ENCODE measurements around the gene IL1R1. TPM values are rescaled to one million over a fixed set of nuclear protein-coding genes. Genes with fewer than 3 reads are reported as not detected.
A peak's percentile ranks its signal among the peaks of the same experiment; 100 is the strongest.
"Not testable (repeated sequence)": the region's sequence is repeated elsewhere in the genome, so short reads cannot be mapped to it uniquely, and the experiment has no call there.

IL1R1 gene
- total RNA-seq, 1 experiment from 2014 or later = 5.2 TPM

- no peak for TF ChIP-seq CTCF (IDR thresholded peaks at IDR 0.05; ENCODE audit: unreplicated experiment)
- no peaks in the 10 kb centered on the region for H3K9me3 Mint-ChIP-seq (ENCODE audit: unreplicated experiment)
- ChIA-PET POLR2A (interaction anchor here (0.5 to 1.1 kb wide), 3 partner anchors 37 to 422 kb away, joined by 3 read pairs; no protein-coding TSS in a partner anchor), CTCF (interaction anchor here (0.6 to 1.4 kb wide), 4 partner anchors 9 to 139 kb away, joined by 3 to 6 read pairs (median 4); no protein-coding TSS in a partner anchor)
- DNase-seq (ENCODE audit: unreplicated experiment) = no peak
- peaks cover 29% of the 10 kb centered on the region for H3K4me1 Mint-ChIP-seq (ENCODE audit: insufficient read depth, unreplicated experiment)
- intact Hi-C loops (cut with micrococcal nuclease) = no loop called here
- no peak overlapping the region for H3K4me3 Mint-ChIP-seq (ENCODE audit: unreplicated experiment)
- no peaks in the 10 kb centered on the region for H3K27me3 Mint-ChIP-seq (ENCODE audit: insufficient read depth, unreplicated experiment)
- H3K27ac Mint-ChIP-seq (ENCODE audit: low read depth, unreplicated experiment) = peak overlapping the region; percentile 76
- BruUV-seq (replicated peaks) = no TSS peak
- H3K36me3 Mint-ChIP-seq (ENCODE audit: insufficient read depth, unreplicated experiment) = no peaks in the 10 kb centered on the region
Observed at GRCh38 chr2:102101097-102101848, 41.3 kb upstream of the IL1R1 start.

DNA sequence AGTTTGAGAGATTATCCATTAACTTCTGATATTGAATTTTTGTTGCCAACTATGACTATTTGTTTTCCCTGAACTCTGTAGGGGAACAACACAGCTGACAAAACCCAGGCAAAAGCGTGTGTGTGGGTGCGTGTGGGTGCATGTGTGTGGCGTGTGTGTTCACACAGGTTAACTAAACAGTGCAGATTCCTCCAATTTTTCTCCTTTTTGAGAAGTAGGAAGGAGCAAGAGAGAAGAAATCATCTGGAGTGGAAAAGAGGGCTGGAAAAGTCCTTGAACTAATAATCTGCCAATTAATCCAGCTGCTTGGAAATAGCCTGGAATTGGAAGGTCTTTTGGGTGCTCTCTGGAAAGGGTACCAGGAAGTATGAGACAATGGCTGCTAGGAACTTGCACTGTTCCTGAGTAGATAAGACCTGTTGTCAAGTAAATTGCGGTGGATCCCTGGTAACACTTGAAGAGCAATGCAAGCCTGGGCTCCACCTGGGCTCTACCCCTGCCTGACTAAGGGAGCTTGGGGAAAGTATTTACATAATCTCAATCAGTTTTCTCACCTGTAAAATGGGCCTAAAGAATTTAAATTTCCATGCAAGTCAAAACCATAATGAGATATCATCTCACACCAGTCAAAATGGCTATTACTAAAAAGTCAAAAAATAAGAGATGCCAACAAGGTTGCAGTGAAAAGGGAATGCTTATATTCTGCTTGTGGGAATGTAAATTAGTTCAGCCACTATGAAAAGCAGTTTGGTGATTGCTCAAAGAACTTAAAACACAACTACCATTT lies 40.5 kb upstream of the IL1R1 start:
- CTCF ChIA-PET = interaction anchor here (0.8 to 1.4 kb wide), 2 partner anchors 10 to 138 kb away, joined by 3 to 6 read pairs; no protein-coding TSS in a partner anchor
- peaks cover 29% of the 10 kb centered on the region for H3K4me1 Mint-ChIP-seq (ENCODE audit: insufficient read depth, unreplicated experiment)
- H3K27me3 Mint-ChIP-seq (ENCODE audit: insufficient read depth, unreplicated experiment) = no peaks in the 10 kb centered on the region
- no peak overlapping the region for H3K27ac Mint-ChIP-seq (ENCODE audit: low read depth, unreplicated experiment)
- no peak for DNase-seq (ENCODE audit: unreplicated experiment)
- no TSS peak for BruUV-seq (replicated peaks)
- no peak overlapping the region for H3K4me3 Mint-ChIP-seq (ENCODE audit: unreplicated experiment)
- TF ChIP-seq CTCF (IDR thresholded peaks at IDR 0.05; ENCODE audit: unreplicated experiment) = no peak
- H3K9me3 Mint-ChIP-seq (ENCODE audit: unreplicated experiment) = no peaks in the 10 kb centered on the region
- no peaks in the 10 kb centered on the region for H3K36me3 Mint-ChIP-seq (ENCODE audit: insufficient read depth, unreplicated experiment)
- POLR2A ChIA-PET = interaction anchor here (1.1 kb wide), 1 partner anchor 38 kb away, joined by 3 read pairs; no protein-coding TSS in a partner anchor
- intact Hi-C loops (cut with micrococcal nuclease) = no loop called here

DNA sequence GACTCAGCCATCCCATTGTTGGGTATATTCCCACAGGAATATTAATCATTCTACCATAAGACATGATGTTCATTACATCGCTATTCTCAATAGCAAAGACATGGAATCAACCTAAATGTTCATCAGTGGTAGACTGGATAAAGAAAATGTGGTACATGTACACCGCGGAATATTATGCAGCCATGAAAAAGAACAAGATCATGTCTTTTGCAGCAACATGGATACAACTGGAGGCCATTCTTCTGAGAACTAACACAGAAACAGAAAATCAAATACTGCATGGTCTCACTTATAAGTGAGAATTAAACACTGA lies 40.0 kb upstream of the IL1R1 start:
- H3K27me3 Mint-ChIP-seq (ENCODE audit: insufficient read depth, unreplicated experiment); POLR2A ChIA-PET; DNase-seq (ENCODE audit: unreplicated experiment); H3K36me3 Mint-ChIP-seq (ENCODE audit: insufficient read depth, unreplicated experiment); CTCF ChIA-PET; H3K27ac Mint-ChIP-seq (ENCODE audit: low read depth, unreplicated experiment); H3K9me3 Mint-ChIP-seq (ENCODE audit: unreplicated experiment); intact Hi-C loops (cut with micrococcal nuclease); BruUV-seq (replicated peaks); H3K4me3 Mint-ChIP-seq (ENCODE audit: unreplicated experiment): not testable (repeated sequence)
- peaks cover 29% of the 10 kb centered on the region for H3K4me1 Mint-ChIP-seq (ENCODE audit: insufficient read depth, unreplicated experiment)

GRCh38 chr2:102103284-102103683 lies 39.3 kb upstream of the IL1R1 start:
- Mint-ChIP-seq H3K9me3 (ENCODE audit: unreplicated experiment) (no peaks in the 10 kb centered on the region), H3K27me3 (ENCODE audit: insufficient read depth, unreplicated experiment) (no peaks in the 10 kb centered on the region), H3K27ac (ENCODE audit: low read depth, unreplicated experiment) (peak overlapping the region; percentile 89), H3K4me3 (ENCODE audit: unreplicated experiment) (no peak overlapping the region), H3K4me1 (ENCODE audit: insufficient read depth, unreplicated experiment) (peaks cover 29% of the 10 kb centered on the region), H3K36me3 (ENCODE audit: insufficient read depth, unreplicated experiment) (no peaks in the 10 kb centered on the region)
- BruUV-seq (replicated peaks) = no TSS peak
- no peak for DNase-seq (ENCODE audit: unreplicated experiment)
- intact Hi-C loops (cut with micrococcal nuclease) = no loop called here
- TF ChIP-seq CTCF (IDR thresholded peaks at IDR 0.05; ENCODE audit: unreplicated experiment) = no peak
- POLR2A ChIA-PET = interaction anchor here (1.2 kb wide), 1 partner anchor 40 kb away, joined by 3 read pairs; the partner anchor contains the start of gene IL1R1
- CTCF ChIA-PET = interaction anchor here (0.6 kb wide), 1 partner anchor 265 kb away, joined by 3 read pairs; no protein-coding TSS in a partner anchor

All from MCF 10A (cell line).